ENCODE results near the gene PTPRG. TPM values are rescaled to one million over a fixed set of nuclear protein-coding genes. Genes with fewer than 3 reads are reported as not detected.

The PTPRG gene
- total and polyA plus RNA-seq, 2 donors, result 3.9 to 4.1 TPM

DNA sequence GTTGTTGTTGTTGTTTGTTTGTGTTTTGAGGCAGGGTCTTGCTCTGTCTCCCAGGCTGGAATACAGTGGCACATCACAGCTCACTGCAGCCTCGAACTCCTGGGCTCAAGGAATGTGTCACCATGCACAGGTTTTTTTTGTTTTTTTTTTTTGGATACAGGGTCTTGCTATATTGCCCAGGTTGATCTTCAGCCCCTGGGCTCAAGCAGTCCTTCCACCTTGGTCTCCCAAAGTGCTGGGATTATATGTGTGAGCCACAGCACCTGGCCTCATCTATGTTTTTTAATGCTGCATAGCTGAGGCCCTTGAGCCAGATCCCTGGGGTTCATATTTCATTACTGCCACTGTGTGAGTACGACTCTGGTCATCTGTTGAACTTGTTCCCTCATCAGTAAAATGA, 459.3 kb downstream of the PTPRG start:
- H3K9me3 ChIP-seq (ENCODE audit: control insufficient read depth in 2 of 2, insufficient read depth in 1 of 2, low read length in 1 of 2), result no peaks in the 10 kb centered on the region
- 81% methylated on average over 2 of the region's 2 CpGs for WGBS
- no peaks in the 10 kb centered on the region for H3K27me3 ChIP-seq (ENCODE audit: control insufficient read depth in 2 of 2, insufficient read depth in 1 of 2, low read length in 1 of 2)
- H3K27ac ChIP-seq (ENCODE audit: low read depth in 1 of 2, low read length in 1 of 2), result no peak overlapping the region
- H3K4me1 ChIP-seq (ENCODE audit: control insufficient read depth in 2 of 2, insufficient read depth in 2 of 2, low read length in 2 of 2), result no peaks in the 10 kb centered on the region
- H3K4me3 ChIP-seq (ENCODE audit: low read length in 2 of 2), result no peak overlapping the region
- no peaks in the 10 kb centered on the region for H3K36me3 ChIP-seq (ENCODE audit: control insufficient read depth in 2 of 2, insufficient read depth in 2 of 2, low read length in 1 of 2)
- no peak for DNase-seq (ENCODE audit: low read depth in 6 of 9, low spot score in 9 of 9)

DNA sequence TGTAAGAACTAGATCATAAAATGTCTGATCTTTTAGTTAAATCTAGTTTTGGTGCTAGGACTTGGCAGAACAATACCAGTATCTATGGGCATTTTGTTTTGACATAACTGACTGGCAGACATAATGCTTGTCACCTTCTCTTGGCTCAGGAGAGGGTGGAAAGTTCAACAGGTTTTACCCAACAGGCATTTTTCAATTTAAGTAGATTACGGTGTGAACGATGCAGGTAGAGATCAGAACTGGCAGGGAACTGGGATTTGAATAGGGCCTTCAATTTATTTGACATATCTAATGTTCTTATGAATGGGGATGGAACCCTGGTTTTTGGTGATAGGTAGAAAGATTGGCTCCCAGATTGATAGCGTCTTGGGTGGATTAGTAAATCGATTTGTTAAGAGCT, 460.9 kb downstream of the PTPRG start:
- H3K36me3 ChIP-seq (ENCODE audit: control insufficient read depth in 2 of 2, insufficient read depth in 2 of 2, low read length in 1 of 2), result no peaks in the 10 kb centered on the region
- no peaks in the 10 kb centered on the region for H3K27me3 ChIP-seq (ENCODE audit: control insufficient read depth in 2 of 2, insufficient read depth in 1 of 2, low read length in 1 of 2)
- H3K27ac ChIP-seq (ENCODE audit: low read depth in 1 of 2, low read length in 1 of 2), result no peak overlapping the region
- H3K4me1 ChIP-seq (ENCODE audit: control insufficient read depth in 2 of 2, insufficient read depth in 2 of 2, low read length in 2 of 2), result no peaks in the 10 kb centered on the region
- no peak overlapping the region for H3K4me3 ChIP-seq (ENCODE audit: low read length in 2 of 2)
- no peaks in the 10 kb centered on the region for H3K9me3 ChIP-seq (ENCODE audit: control insufficient read depth in 2 of 2, insufficient read depth in 1 of 2, low read length in 1 of 2)
- 96% methylated on average over 4 of the region's 4 CpGs for WGBS
- no peak for DNase-seq (ENCODE audit: low read depth in 6 of 9, low spot score in 9 of 9)

DNA sequence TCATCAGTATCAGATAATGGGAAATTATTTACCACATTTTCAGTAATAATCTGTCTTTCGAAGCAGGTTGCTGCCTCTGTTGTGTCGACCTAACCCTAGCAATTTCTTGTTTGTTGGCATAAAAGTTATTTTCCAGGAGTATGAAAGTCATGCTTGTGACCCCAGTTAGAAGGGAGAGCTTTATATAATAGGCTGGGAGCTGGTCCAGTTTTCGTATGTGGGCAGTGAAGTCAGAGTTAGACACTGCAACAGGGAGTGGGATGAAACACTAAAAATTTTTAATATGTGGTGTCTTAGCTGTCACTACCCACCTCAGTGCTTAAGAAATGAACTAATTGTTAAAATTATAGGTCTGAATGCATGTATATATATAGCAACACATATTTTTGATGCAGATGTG, 463.5 kb downstream of the PTPRG start:
- H3K27me3 ChIP-seq (ENCODE audit: control insufficient read depth in 2 of 2, insufficient read depth in 1 of 2, low read length in 1 of 2), result no peaks in the 10 kb centered on the region
- no peaks in the 10 kb centered on the region for H3K4me1 ChIP-seq (ENCODE audit: control insufficient read depth in 2 of 2, insufficient read depth in 2 of 2, low read length in 2 of 2)
- H3K36me3 ChIP-seq (ENCODE audit: control insufficient read depth in 2 of 2, insufficient read depth in 2 of 2, low read length in 1 of 2), result no peaks in the 10 kb centered on the region
- WGBS, result 89% methylated on average over 3 of the region's 3 CpGs
- no peak overlapping the region for H3K4me3 ChIP-seq (ENCODE audit: low read length in 2 of 2)
- no peaks in the 10 kb centered on the region for H3K9me3 ChIP-seq (ENCODE audit: control insufficient read depth in 2 of 2, insufficient read depth in 1 of 2, low read length in 1 of 2)
- no peak for DNase-seq (ENCODE audit: low read depth in 6 of 9, low spot score in 9 of 9)
- H3K27ac ChIP-seq (ENCODE audit: low read depth in 1 of 2, low read length in 1 of 2), result no peak overlapping the region

DNA sequence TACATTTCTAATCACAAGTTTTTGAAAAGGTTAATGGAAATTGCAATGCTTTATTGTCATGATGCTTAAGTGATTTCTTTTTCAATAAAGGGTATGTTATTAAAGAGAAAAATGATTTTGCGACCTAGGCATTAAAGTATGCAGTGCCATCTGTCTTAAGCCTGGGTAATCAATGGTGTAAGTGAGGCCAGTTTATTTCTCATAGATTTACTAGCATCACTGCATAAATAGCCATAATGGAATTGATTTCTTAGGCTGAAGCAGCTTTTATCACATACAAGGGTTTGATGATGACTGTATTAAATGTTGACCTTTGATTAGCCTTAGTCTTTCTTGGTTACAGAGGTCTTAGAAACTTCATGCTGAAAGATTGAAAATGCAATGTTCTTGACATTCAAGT, 464.5 kb downstream of the PTPRG start:
- Histone ChIP-seq H3K36me3 (ENCODE audit: control insufficient read depth in 2 of 2, insufficient read depth in 2 of 2, low read length in 1 of 2) (no peaks in the 10 kb centered on the region), H3K9me3 (ENCODE audit: control insufficient read depth in 2 of 2, insufficient read depth in 1 of 2, low read length in 1 of 2) (no peaks in the 10 kb centered on the region), H3K4me1 (ENCODE audit: control insufficient read depth in 2 of 2, insufficient read depth in 2 of 2, low read length in 2 of 2) (no peaks in the 10 kb centered on the region), H3K27me3 (ENCODE audit: control insufficient read depth in 2 of 2, insufficient read depth in 1 of 2, low read length in 1 of 2) (no peaks in the 10 kb centered on the region), H3K4me3 (ENCODE audit: low read length in 2 of 2) (no peak overlapping the region), H3K27ac (ENCODE audit: low read depth in 1 of 2, low read length in 1 of 2) (no peak overlapping the region)
- DNase-seq (ENCODE audit: low read depth in 6 of 9, low spot score in 9 of 9), result no peak
- 98% methylated on average over 1 of the region's 1 CpG for WGBS

DNA sequence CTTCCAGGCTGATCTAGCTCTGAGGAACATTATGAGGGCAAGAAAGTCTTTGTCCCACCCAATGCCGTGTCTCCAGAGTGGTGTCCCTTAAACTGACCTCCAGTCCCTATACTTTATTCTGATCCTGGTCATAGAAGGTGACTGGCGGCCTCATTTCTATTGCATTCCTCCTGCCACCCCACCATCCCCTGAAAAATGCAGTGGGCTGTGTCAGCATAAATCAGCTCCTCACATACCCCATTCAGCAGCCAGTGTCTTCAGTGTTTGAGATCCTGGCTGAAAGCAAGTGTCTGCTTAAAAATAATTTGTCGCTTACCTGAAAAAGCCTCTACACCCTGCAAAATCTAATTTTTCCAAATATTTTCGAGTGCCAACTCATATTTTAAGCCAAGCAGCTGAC, 465.9 kb downstream of the PTPRG start:
- Histone ChIP-seq H3K27me3 (ENCODE audit: control insufficient read depth in 2 of 2, insufficient read depth in 1 of 2, low read length in 1 of 2) (no peaks in the 10 kb centered on the region), H3K36me3 (ENCODE audit: control insufficient read depth in 2 of 2, insufficient read depth in 2 of 2, low read length in 1 of 2) (no peaks in the 10 kb centered on the region), H3K4me3 (ENCODE audit: low read length in 2 of 2) (no peak overlapping the region), H3K4me1 (ENCODE audit: control insufficient read depth in 2 of 2, insufficient read depth in 2 of 2, low read length in 2 of 2) (no peaks in the 10 kb centered on the region), H3K27ac (ENCODE audit: low read depth in 1 of 2, low read length in 1 of 2) (no peak overlapping the region), H3K9me3 (ENCODE audit: control insufficient read depth in 2 of 2, insufficient read depth in 1 of 2, low read length in 1 of 2) (no peaks in the 10 kb centered on the region)
- WGBS, result 86% methylated on average over 4 of the region's 4 CpGs
- no peak for DNase-seq (ENCODE audit: low read depth in 6 of 9, low spot score in 9 of 9)

DNA sequence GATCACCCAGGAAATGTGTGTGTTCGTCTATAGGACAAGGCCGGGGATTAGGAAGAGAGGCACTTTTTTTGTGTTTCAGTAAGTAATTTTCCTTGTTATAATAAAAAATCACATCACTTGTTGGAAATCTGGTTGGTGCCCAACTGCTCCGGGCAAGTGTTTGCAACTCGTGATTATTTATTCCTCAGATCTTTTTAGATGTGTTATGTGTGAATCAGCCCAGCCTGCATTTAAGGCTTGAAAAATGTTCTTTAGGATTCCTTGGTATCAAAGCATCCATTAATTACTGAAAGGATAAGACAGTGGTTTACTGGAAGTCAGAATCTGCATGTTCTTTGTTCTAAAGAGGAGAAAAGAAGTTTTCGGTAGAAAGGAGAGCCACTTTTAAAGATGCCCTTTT, 466.4 kb downstream of the PTPRG start:
- no peak for DNase-seq (ENCODE audit: low read depth in 6 of 9, low spot score in 9 of 9)
- no peak overlapping the region for H3K4me3 ChIP-seq (ENCODE audit: low read length in 2 of 2)
- WGBS, result 96% methylated on average over 5 of the region's 5 CpGs
- H3K36me3 ChIP-seq (ENCODE audit: control insufficient read depth in 2 of 2, insufficient read depth in 2 of 2, low read length in 1 of 2), result no peaks in the 10 kb centered on the region
- no peaks in the 10 kb centered on the region for H3K4me1 ChIP-seq (ENCODE audit: control insufficient read depth in 2 of 2, insufficient read depth in 2 of 2, low read length in 2 of 2)
- no peaks in the 10 kb centered on the region for H3K9me3 ChIP-seq (ENCODE audit: control insufficient read depth in 2 of 2, insufficient read depth in 1 of 2, low read length in 1 of 2)
- H3K27ac ChIP-seq (ENCODE audit: low read depth in 1 of 2, low read length in 1 of 2), result no peak overlapping the region
- H3K27me3 ChIP-seq (ENCODE audit: control insufficient read depth in 2 of 2, insufficient read depth in 1 of 2, low read length in 1 of 2), result no peaks in the 10 kb centered on the region

DNA sequence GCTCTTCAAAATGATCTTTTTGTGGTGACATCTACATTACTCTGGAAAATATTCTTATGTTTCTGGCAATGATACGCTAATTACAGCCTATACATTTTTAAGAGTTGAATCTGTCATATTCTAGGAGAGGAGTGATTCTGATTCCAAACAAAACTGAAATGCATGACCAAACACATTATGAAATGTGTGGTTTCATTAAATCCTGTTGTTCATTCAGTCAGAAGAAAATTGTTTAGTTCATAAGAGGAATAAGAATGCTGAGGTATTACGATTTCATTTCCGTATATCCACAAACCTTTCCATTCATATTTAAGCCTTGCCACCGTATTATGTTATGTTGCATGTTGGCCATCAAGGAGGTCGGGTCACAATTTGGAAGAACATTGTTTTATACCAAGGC, 466.9 kb downstream of the PTPRG start:
- no peak for DNase-seq (ENCODE audit: low read depth in 6 of 9, low spot score in 9 of 9)
- 96% methylated on average over 5 of the region's 5 CpGs for WGBS
- no peak overlapping the region for H3K27ac ChIP-seq (ENCODE audit: low read depth in 1 of 2, low read length in 1 of 2)
- H3K4me1 ChIP-seq (ENCODE audit: control insufficient read depth in 2 of 2, insufficient read depth in 2 of 2, low read length in 2 of 2), result no peaks in the 10 kb centered on the region
- H3K36me3 ChIP-seq (ENCODE audit: control insufficient read depth in 2 of 2, insufficient read depth in 2 of 2, low read length in 1 of 2), result no peaks in the 10 kb centered on the region
- no peaks in the 10 kb centered on the region for H3K27me3 ChIP-seq (ENCODE audit: control insufficient read depth in 2 of 2, insufficient read depth in 1 of 2, low read length in 1 of 2)
- H3K4me3 ChIP-seq (ENCODE audit: low read length in 2 of 2), result no peak overlapping the region
- no peaks in the 10 kb centered on the region for H3K9me3 ChIP-seq (ENCODE audit: control insufficient read depth in 2 of 2, insufficient read depth in 1 of 2, low read length in 1 of 2)

DNA sequence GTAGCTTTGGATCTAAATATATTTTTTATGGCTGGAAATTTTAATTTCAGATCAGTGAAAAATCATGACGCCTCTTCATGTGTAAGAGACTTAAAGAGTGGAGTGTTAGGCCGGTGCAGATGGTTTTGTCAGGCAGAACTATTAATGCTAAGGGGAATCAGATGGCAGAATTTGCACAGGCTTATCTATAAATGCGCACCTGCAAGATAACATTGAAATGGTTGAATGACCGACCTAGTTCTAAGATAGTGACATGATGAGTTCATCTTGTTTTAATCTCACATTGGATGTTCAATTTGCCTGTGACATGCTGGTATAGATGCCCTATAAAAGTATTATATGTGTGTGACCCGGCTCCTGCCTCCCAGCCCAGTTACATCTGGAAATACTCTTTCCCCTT, 471.4 kb downstream of the PTPRG start:
- H3K27ac ChIP-seq (ENCODE audit: low read depth in 1 of 2, low read length in 1 of 2), result no peak overlapping the region
- no peak overlapping the region for H3K4me3 ChIP-seq (ENCODE audit: low read length in 2 of 2)
- no peaks in the 10 kb centered on the region for H3K9me3 ChIP-seq (ENCODE audit: control insufficient read depth in 2 of 2, insufficient read depth in 1 of 2, low read length in 1 of 2)
- WGBS, result 97% methylated on average over 5 of the region's 5 CpGs
- H3K36me3 ChIP-seq (ENCODE audit: control insufficient read depth in 2 of 2, insufficient read depth in 2 of 2, low read length in 1 of 2), result no peaks in the 10 kb centered on the region
- no peaks in the 10 kb centered on the region for H3K4me1 ChIP-seq (ENCODE audit: control insufficient read depth in 2 of 2, insufficient read depth in 2 of 2, low read length in 2 of 2)
- H3K27me3 ChIP-seq (ENCODE audit: control insufficient read depth in 2 of 2, insufficient read depth in 1 of 2, low read length in 1 of 2), result no peaks in the 10 kb centered on the region
- no peak for DNase-seq (ENCODE audit: low read depth in 6 of 9, low spot score in 9 of 9)

DNA sequence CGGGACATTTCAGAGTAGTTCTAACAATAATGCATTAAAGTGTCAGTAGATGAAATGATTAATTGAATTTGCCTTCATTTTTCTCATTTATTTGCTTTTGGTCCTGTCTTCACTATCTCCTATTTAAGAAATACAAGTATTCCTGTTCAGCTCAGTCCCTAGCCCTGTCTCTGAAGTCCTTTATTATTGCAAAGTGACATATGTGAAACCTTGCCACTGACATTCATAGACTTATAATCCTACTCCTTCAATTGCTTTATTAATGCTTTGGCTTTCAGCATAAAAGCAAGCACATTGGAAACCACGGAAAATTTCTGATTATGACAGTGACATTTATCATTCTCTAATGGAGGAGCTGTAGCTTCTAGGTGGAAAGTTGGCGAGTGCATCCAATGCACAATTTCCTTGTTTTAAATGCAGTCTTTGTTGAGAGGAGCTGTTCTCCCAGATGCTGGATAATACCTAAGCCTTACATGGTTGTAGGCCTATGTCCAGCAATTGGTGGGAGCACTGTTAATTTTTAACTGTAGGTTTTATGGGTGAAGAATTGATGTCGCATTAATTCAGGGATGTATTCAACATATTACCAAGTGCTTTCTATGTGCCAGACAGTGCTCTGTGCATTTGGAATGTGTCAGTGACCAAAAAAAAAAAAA, 474.2 kb downstream of the PTPRG start:
- no peaks in the 10 kb centered on the region for H3K9me3 ChIP-seq (ENCODE audit: control insufficient read depth in 2 of 2, insufficient read depth in 1 of 2, low read length in 1 of 2)
- no peaks in the 10 kb centered on the region for H3K36me3 ChIP-seq (ENCODE audit: control insufficient read depth in 2 of 2, insufficient read depth in 2 of 2, low read length in 1 of 2)
- H3K27me3 ChIP-seq (ENCODE audit: control insufficient read depth in 2 of 2, insufficient read depth in 1 of 2, low read length in 1 of 2), result no peaks in the 10 kb centered on the region
- no peaks in the 10 kb centered on the region for H3K4me1 ChIP-seq (ENCODE audit: control insufficient read depth in 2 of 2, insufficient read depth in 2 of 2, low read length in 2 of 2)
- DNase-seq (ENCODE audit: low read depth in 6 of 9, low spot score in 9 of 9), result no peak
- H3K27ac ChIP-seq (ENCODE audit: low read depth in 1 of 2, low read length in 1 of 2), result no peak overlapping the region
- 95% methylated on average over 4 of the region's 4 CpGs for WGBS
- no peak overlapping the region for H3K4me3 ChIP-seq (ENCODE audit: low read length in 2 of 2)

DNA sequence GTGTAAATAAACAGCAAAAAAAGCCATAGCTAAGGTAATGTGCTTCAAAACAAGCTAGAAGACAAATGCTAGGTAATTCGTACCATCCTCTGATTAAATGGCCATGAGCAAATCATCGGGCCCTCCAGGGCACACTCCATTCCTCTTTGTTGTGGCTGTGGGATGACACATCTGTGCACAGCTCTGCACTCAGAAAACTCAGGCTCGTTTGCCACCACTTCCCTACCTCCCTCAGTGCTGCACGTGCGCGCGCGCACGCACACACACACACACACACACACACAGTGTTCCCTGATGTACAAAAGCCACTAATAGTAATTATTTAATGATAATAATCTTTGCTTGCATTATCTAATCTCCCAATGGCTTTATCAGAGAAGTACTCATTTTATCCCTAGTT, 475.4 kb downstream of the PTPRG start:
- Histone ChIP-seq H3K4me3 (ENCODE audit: low read length in 2 of 2) (no peak overlapping the region), H3K27me3 (ENCODE audit: control insufficient read depth in 2 of 2, insufficient read depth in 1 of 2, low read length in 1 of 2) (no peaks in the 10 kb centered on the region), H3K36me3 (ENCODE audit: control insufficient read depth in 2 of 2, insufficient read depth in 2 of 2, low read length in 1 of 2) (no peaks in the 10 kb centered on the region), H3K27ac (ENCODE audit: low read depth in 1 of 2, low read length in 1 of 2) (no peak overlapping the region), H3K9me3 (ENCODE audit: control insufficient read depth in 2 of 2, insufficient read depth in 1 of 2, low read length in 1 of 2) (no peaks in the 10 kb centered on the region), H3K4me1 (ENCODE audit: control insufficient read depth in 2 of 2, insufficient read depth in 2 of 2, low read length in 2 of 2) (no peaks in the 10 kb centered on the region)
- no peak for DNase-seq (ENCODE audit: low read depth in 6 of 9, low spot score in 9 of 9)
- 82% methylated on average over 9 of the region's 9 CpGs for WGBS
